Neural cell (in vitro differentiated cells): ENCODE data around the gene SETBP1. TPM values are rescaled to one million over a fixed set of nuclear protein-coding genes. Genes with fewer than 3 reads are reported as not detected.

Source experiments
- H2AFZ ChIP-seq: fragments of 200-600, 300-800 bp; sonication (generic), shearing (Covaris generic); 2 replicates; pipeline ENCODE4 v1.6.0; 2014; ENCODE audit warnings: low read depth, mild to moderate bottlenecking, antibody characterized with exemption, low read length, moderate library complexity
- H3F3A ChIP-seq: fragments of 200-600 bp; shearing (Covaris generic); 2 replicates; pipeline ENCODE4 v1.6.1; 2016; ENCODE audit warnings: mild to moderate bottlenecking, moderate library complexity, mixed read lengths, antibody characterized with exemption, low read length; ENCODE audit not compliant: insufficient read depth, poor library complexity, severe bottlenecking
- H3K27ac ChIP-seq: fragments of 200-600, 300-800 bp; sonication (generic), shearing (Covaris generic); 2 replicates; pipeline ENCODE4 v1.5.1; 2014; ENCODE audit warnings: mild to moderate bottlenecking, low read length, moderate library complexity
- H3K27me3 ChIP-seq: fragments of 300-800, 200-600 bp; sonication (generic), shearing (Covaris generic); 2 replicates; pipeline ENCODE4 v1.6.0; 2014; ENCODE audit warnings: mild to moderate bottlenecking, low read depth, low read length, moderate library complexity; ENCODE audit not compliant: insufficient read depth
- H3K36me3 ChIP-seq: fragments of 300-800, 200-600 bp; sonication (generic), shearing (Covaris generic); 2 replicates; pipeline ENCODE4 v1.5.1; 2014; ENCODE audit warnings: mild to moderate bottlenecking, antibody characterized with exemption, low read length, moderate library complexity; ENCODE audit not compliant: insufficient read depth
- H3K4me2 ChIP-seq: fragments of 300-800, 200-600 bp; sonication (generic), shearing (Covaris generic); 2 replicates; pipeline ENCODE4 v1.6.0; 2014; ENCODE audit warnings: mild to moderate bottlenecking, low read length
- H3K4me3 ChIP-seq: fragments of 300-800, 200-600 bp; sonication (generic), shearing (Covaris generic); 2 replicates; pipeline ENCODE4 v1.5.1; 2014; ENCODE audit warnings: mild to moderate bottlenecking, low read length, moderate library complexity
- H3K79me2 ChIP-seq: fragments of 200-600 bp; shearing (Covaris generic); replicated peaks from 2 replicates; pipeline ENCODE4 v1.6.0; 2014; ENCODE audit warnings: mild to moderate bottlenecking, low read length, moderate library complexity; ENCODE audit not compliant: insufficient read depth
- H3K9ac ChIP-seq: fragments of 300-800, 200-600 bp; sonication (generic), shearing (Covaris generic); 2 replicates; pipeline ENCODE4 v1.6.1; 2016; ENCODE audit warnings: mild to moderate bottlenecking, low read length, mixed read lengths
- H3K9me2 ChIP-seq: fragments of 200-600 bp; shearing (Covaris generic); 2 replicates; pipeline ENCODE4 v1.6.1; 2016; ENCODE audit warnings: mild to moderate bottlenecking, low read length, mixed read lengths; ENCODE audit not compliant: insufficient read depth
- H3K9me3 ChIP-seq: fragments of 200-600, 300-800 bp; sonication (generic), shearing (Covaris generic); 2 replicates; pipeline ENCODE4 v1.6.1; 2016; ENCODE audit warnings: mild to moderate bottlenecking, mixed run types, low read length, moderate library complexity, mixed read lengths
- H4K20me1 ChIP-seq: fragments of 200-600 bp; shearing (Covaris generic); 2 replicates; pipeline ENCODE4 v1.6.1; 2016; ENCODE audit warnings: mild to moderate bottlenecking, mixed run types; ENCODE audit not compliant: insufficient read depth
- EZH2 ChIP-seq: fragments of 200-600, 300-800 bp; shearing (Covaris generic), sonication (generic); IDR thresholded peaks from 2 replicates; pipeline ENCODE4 v1.6.1; 2014; ENCODE audit warnings: antibody characterized with exemption, low read length, borderline replicate concordance, mild to moderate bottlenecking; ENCODE audit not compliant: insufficient read depth, poor library complexity, severe bottlenecking
- POLR2AphosphoS5 ChIP-seq: IDR thresholded peaks from 2 replicates; pipeline ENCODE4 v1.6.1; 2012
- RAD21 ChIP-seq: fragments of 450-650 bp; conservative IDR thresholded peaks from 2 replicates; pipeline ENCODE4 v1.6.1; 2014; ENCODE audit warnings: antibody characterized with exemption, mild to moderate bottlenecking, moderate library complexity
- SMC3 ChIP-seq: fragments of 450-650 bp; conservative IDR thresholded peaks from 2 replicates; pipeline ENCODE4 v1.6.1; 2014; ENCODE audit warnings: antibody characterized with exemption, mild to moderate bottlenecking, moderate library complexity; ENCODE audit not compliant: poor library complexity
- TAF1 ChIP-seq: IDR thresholded peaks from 2 replicates; pipeline ENCODE4 v1.6.1; 2012; ENCODE audit warnings: low read depth
- polyA plus RNA-seq: library from polyadenylated mRNA; depleted of rRNA; stranded (reverse); fragments of >200 nt; gene quantifications from 2 replicates; pipeline ENCODE4 v1.2.3, GENCODE V29; 2014
- TF ChIP-seq, protein P1 (sequence below): IDR thresholded peaks from 2 replicates; pipeline ENCODE4 v1.6.1; 2012; ENCODE audit warnings: borderline replicate concordance
- TF ChIP-seq, protein P2 (sequence below): fragments of 450-650 bp; IDR thresholded peaks from 2 replicates; pipeline ENCODE4 v1.5.1; 2014; ENCODE audit warnings: antibody characterized with exemption, mild to moderate bottlenecking, moderate library complexity; ENCODE audit not compliant: poor library complexity, severe bottlenecking

SETBP1 gene
- polyA plus RNA-seq, 1 donor from 2014 or later: 13.7 TPM

GRCh38 chr18:44950685-44951195 lies 270.1 kb downstream of the SETBP1 start:
- no peak overlapping the region for H3K4me2 ChIP-seq
- H3K9me3 ChIP-seq: no peaks in the 10 kb centered on the region
- no peak overlapping the region for H2AFZ ChIP-seq
- H3K27me3 ChIP-seq: no peaks in the 10 kb centered on the region
- H3K27ac ChIP-seq: no peak overlapping the region
- H3K4me3 ChIP-seq: no peak overlapping the region
- peaks cover 14% of the 10 kb centered on the region for H3K79me2 ChIP-seq
- peaks cover 12% of the 10 kb centered on the region for H3K36me3 ChIP-seq
- no peak overlapping the region for H3K9ac ChIP-seq
- H3K9me2 ChIP-seq: no peaks in the 10 kb centered on the region
- H4K20me1 ChIP-seq: no peaks in the 10 kb centered on the region
- TF ChIP-seq TAF1: no peak
- TF ChIP-seq, protein P1, sequence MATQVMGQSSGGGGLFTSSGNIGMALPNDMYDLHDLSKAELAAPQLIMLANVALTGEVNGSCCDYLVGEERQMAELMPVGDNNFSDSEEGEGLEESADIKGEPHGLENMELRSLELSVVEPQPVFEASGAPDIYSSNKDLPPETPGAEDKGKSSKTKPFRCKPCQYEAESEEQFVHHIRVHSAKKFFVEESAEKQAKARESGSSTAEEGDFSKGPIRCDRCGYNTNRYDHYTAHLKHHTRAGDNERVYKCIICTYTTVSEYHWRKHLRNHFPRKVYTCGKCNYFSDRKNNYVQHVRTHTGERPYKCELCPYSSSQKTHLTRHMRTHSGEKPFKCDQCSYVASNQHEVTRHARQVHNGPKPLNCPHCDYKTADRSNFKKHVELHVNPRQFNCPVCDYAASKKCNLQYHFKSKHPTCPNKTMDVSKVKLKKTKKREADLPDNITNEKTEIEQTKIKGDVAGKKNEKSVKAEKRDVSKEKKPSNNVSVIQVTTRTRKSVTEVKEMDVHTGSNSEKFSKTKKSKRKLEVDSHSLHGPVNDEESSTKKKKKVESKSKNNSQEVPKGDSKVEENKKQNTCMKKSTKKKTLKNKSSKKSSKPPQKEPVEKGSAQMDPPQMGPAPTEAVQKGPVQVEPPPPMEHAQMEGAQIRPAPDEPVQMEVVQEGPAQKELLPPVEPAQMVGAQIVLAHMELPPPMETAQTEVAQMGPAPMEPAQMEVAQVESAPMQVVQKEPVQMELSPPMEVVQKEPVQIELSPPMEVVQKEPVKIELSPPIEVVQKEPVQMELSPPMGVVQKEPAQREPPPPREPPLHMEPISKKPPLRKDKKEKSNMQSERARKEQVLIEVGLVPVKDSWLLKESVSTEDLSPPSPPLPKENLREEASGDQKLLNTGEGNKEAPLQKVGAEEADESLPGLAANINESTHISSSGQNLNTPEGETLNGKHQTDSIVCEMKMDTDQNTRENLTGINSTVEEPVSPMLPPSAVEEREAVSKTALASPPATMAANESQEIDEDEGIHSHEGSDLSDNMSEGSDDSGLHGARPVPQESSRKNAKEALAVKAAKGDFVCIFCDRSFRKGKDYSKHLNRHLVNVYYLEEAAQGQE: no peak
- peaks cover 1% of the 10 kb centered on the region for H3F3A ChIP-seq

DNA sequence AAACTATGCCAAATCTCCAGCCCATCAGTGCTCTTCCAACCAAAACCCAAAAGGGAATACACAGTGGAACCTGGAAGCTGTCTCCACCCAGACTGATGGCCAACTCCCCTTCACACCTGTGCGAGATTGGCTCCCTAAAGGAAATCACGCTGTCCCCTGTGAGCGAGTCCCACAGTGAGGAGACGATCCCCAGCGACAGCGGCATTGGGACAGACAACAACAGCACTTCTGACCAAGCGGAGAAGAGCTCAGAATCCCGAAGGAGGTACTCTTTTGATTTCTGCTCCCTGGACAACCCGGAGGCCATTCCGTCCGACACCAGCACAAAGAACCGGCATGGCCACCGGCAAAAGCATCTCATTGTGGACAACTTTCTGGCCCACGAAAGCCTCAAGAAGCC lies 271.1 kb downstream of the SETBP1 start:
- no peaks in the 10 kb centered on the region for H3F3A ChIP-seq
- no peak overlapping the region for H3K4me3 ChIP-seq
- H3K27ac ChIP-seq: no peak overlapping the region
- H3K9me3 ChIP-seq: no peaks in the 10 kb centered on the region
- TF ChIP-seq, protein P2, sequence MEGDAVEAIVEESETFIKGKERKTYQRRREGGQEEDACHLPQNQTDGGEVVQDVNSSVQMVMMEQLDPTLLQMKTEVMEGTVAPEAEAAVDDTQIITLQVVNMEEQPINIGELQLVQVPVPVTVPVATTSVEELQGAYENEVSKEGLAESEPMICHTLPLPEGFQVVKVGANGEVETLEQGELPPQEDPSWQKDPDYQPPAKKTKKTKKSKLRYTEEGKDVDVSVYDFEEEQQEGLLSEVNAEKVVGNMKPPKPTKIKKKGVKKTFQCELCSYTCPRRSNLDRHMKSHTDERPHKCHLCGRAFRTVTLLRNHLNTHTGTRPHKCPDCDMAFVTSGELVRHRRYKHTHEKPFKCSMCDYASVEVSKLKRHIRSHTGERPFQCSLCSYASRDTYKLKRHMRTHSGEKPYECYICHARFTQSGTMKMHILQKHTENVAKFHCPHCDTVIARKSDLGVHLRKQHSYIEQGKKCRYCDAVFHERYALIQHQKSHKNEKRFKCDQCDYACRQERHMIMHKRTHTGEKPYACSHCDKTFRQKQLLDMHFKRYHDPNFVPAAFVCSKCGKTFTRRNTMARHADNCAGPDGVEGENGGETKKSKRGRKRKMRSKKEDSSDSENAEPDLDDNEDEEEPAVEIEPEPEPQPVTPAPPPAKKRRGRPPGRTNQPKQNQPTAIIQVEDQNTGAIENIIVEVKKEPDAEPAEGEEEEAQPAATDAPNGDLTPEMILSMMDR: no peak
- no peak for TF ChIP-seq POLR2AphosphoS5
- no peak for TF ChIP-seq EZH2
- TF ChIP-seq RAD21: no peak
- no peak for TF ChIP-seq TAF1
- TF ChIP-seq SMC3: no peak
- TF ChIP-seq, protein P1: no peak
- H2AFZ ChIP-seq: no peak overlapping the region
- H3K36me3 ChIP-seq: peaks cover 12% of the 10 kb centered on the region
- no peaks in the 10 kb centered on the region for H3K9me2 ChIP-seq
- no peak overlapping the region for H3K4me2 ChIP-seq
- H4K20me1 ChIP-seq: no peaks in the 10 kb centered on the region
- peaks cover 17% of the 10 kb centered on the region for H3K79me2 ChIP-seq
- no peak overlapping the region for H3K9ac ChIP-seq
- H3K27me3 ChIP-seq: no peaks in the 10 kb centered on the region
